K562 (cell line): ENCODE data around the gene JAG2. TPM values are rescaled to one million over a fixed set of nuclear protein-coding genes. Genes with fewer than 3 reads are reported as not detected.

ENCODE experiments used
- ATAC-seq: fragments of 200-7000 bp; cut with Tn5 transposase; 3 replicates; pipeline ENCODE4 v1.9.1; 2020; ENCODE audit warnings: moderate library complexity
- BruUV-seq: library from RNA; stranded (reverse); fragments of 400-500 nt; replicated peaks from 2 replicates; lab custom pipeline; 2021; lab: Mats Ljungman, UMichigan
- CTCF ChIA-PET: fragments of 300-600 bp; formaldehyde crosslinking; extraction: SDS; loops from one replicate; lab custom pipeline; 2021; ENCODE audit warnings: low intra/inter-chr PET ratio; lab: Yijun Ruan, JAX
- POLR2A ChIA-PET: fragments of 300-600, 350-650 bp; sonication (Branson Sonifier 250); formaldehyde crosslinking; extraction: SDS; loops from one replicate; lab custom pipeline; 2021; ENCODE audit warnings: antibody characterized with exemption, inconsistent platforms; lab: Yijun Ruan, JAX
- DNase-seq, 4 experiments: peaks; one replicate each; pipeline versions ENCODE4 v3.0.0 to v3.0.0-alpha.2; 2011 to 2018; ENCODE audit warnings: low spot score in 3 of 4, mixed read lengths in 3 of 4; ENCODE audit errors: extremely low read depth in 1 of 4
- FAIRE-seq: peaks from 2 replicates; lab custom pipeline; 2011; peaks lifted over from hg19 to GRCh38; lab: Jason Lieb, UNC
- H2AFZ ChIP-seq: 2 replicates; pipeline ENCODE4 v1.6.0; 2011; ENCODE audit warnings: low read depth, low read length, control low read depth, inconsistent platforms
- H3K27ac ChIP-seq: fragments of 200-600 bp; 3 replicates; pipeline ENCODE4 v1.8.0; 2011; ENCODE audit warnings: low read depth, mild to moderate bottlenecking, control low read depth, inconsistent platforms, low read length, moderate library complexity, mixed read lengths; ENCODE audit errors: extremely low read depth
- H3K27me3 ChIP-seq, 2 experiments: fragments of 300-600 bp in 1 of 2; 2 replicates in 1 of 2; 3 replicates in 1 of 2; pipeline versions ENCODE4 v1.6.0 to v1.8.0; 2011; ENCODE audit warnings: inconsistent platforms in 2 of 2, low read length in 2 of 2, mild to moderate bottlenecking in 1 of 2, mixed read lengths in 1 of 2, moderate library complexity in 1 of 2; ENCODE audit not compliant: control insufficient read depth in 2 of 2, insufficient read depth in 2 of 2
- H3K36me3 ChIP-seq: fragments of 300-600 bp; 3 replicates; pipeline ENCODE4 v1.8.0; 2011; ENCODE audit warnings: mild to moderate bottlenecking, low read length, inconsistent platforms; ENCODE audit not compliant: control insufficient read depth, insufficient read depth
- H3K4me1 ChIP-seq, 2 experiments: fragments of 200-600 bp in 1 of 2; replicated peaks in 1 of 2; 2 replicates in 1 of 2; 3 replicates in 1 of 2; pipeline versions ENCODE4 v1.5.1 to v1.8.0; 2011; ENCODE audit warnings: inconsistent platforms in 2 of 2, low read length in 2 of 2, mild to moderate bottlenecking in 1 of 2, mixed read lengths in 1 of 2, moderate library complexity in 1 of 2; ENCODE audit not compliant: control insufficient read depth in 2 of 2, insufficient read depth in 2 of 2
- H3K4me2 ChIP-seq: 2 replicates; pipeline ENCODE4 v1.6.1; 2011; ENCODE audit warnings: low read length, control low read depth, inconsistent platforms, mixed read lengths; ENCODE audit not compliant: insufficient read depth
- H3K4me3 ChIP-seq: fragments of 200-600 bp; sonication (generic), shearing (Covaris generic); 2 replicates; pipeline ENCODE4 v1.5.1; 2016; ENCODE audit warnings: control low read depth, inconsistent platforms
- H3K79me2 ChIP-seq: fragments of 200-600 bp; 3 replicates; pipeline ENCODE4 v1.8.0; 2011; ENCODE audit warnings: low read length, inconsistent platforms; ENCODE audit not compliant: control insufficient read depth, insufficient read depth
- H3K9ac ChIP-seq, 2 experiments: 2 replicates each; pipeline versions ENCODE4 v1.6.0 to v1.6.1; 2011; ENCODE audit warnings: low read depth in 2 of 2, low read length in 2 of 2, control low read depth in 1 of 2, inconsistent platforms in 1 of 2, mild to moderate bottlenecking in 1 of 2, mixed read lengths in 1 of 2; ENCODE audit not compliant: insufficient read depth in 1 of 2
- H3K9me1 ChIP-seq: one replicate; pipeline ENCODE4 v1.6.0; 2011; ENCODE audit warnings: inconsistent platforms, mild to moderate bottlenecking, low read length, moderate library complexity; ENCODE audit not compliant: control insufficient read depth, insufficient read depth
- H3K9me3 ChIP-seq: replicated peaks from 2 replicates; pipeline ENCODE4 v1.5.1; 2011; ENCODE audit warnings: low read depth, low read length, inconsistent platforms; ENCODE audit not compliant: control insufficient read depth, insufficient read depth
- H4K20me1 ChIP-seq: replicated peaks from 2 replicates; pipeline ENCODE4 v1.6.1; 2011; ENCODE audit warnings: low read length, inconsistent platforms, mixed read lengths; ENCODE audit not compliant: control insufficient read depth, insufficient read depth
- ESRRB ChIP-seq: fragments of 250-450 bp; sonication (Bioruptor Pico); IDR thresholded peaks from 2 replicates; pipeline ENCODE4 v1.5.0; 2020; ENCODE audit warnings: mild to moderate bottlenecking, moderate library complexity, borderline replicate concordance
- HOXB6 ChIP-seq: fragments of 250-450 bp; sonication (Bioruptor Pico); IDR thresholded peaks from 2 replicates; pipeline ENCODE4 v1.5.1; 2022; ENCODE audit warnings: mild to moderate bottlenecking, borderline replicate concordance
- LARP7 ChIP-seq: fragments of 450-650 bp; IDR thresholded peaks from 2 replicates; pipeline ENCODE4 v1.6.1; 2016
- PTTG1 ChIP-seq: fragments of 450-650 bp; IDR thresholded peaks from 2 replicates; pipeline ENCODE4 v1.6.1; 2016; ENCODE audit warnings: low read depth, mild to moderate bottlenecking, missing genetic modification characterization, missing compliant biosample characterization
- SRF ChIP-seq, 2 experiments: fragments of 250-450, 450-650 bp in 1 of 2; sonication (Bioruptor Pico) in 1 of 2; sonication (generic) in 1 of 2; formaldehyde crosslinking; IDR thresholded peaks; 2 replicates each; pipeline versions ENCODE4 v1.5.0 to v1.5.1; 2020 to 2022; ENCODE audit warnings: mild to moderate bottlenecking in 1 of 2, missing genetic modification reagents in 1 of 2
- ZBTB34 ChIP-seq: fragments of 250-450 bp; sonication (Bioruptor Pico); IDR thresholded peaks from 2 replicates; pipeline ENCODE4 v1.8.0; 2021; ENCODE audit warnings: mild to moderate bottlenecking, moderate library complexity
- ZBTB7A ChIP-seq: IDR thresholded peaks from 2 replicates; pipeline ENCODE4 v1.6.1; 2011; ENCODE audit warnings: low read depth, mild to moderate bottlenecking, low read length, moderate library complexity, borderline replicate concordance; ENCODE audit not compliant: control insufficient read depth
- ZNF740 ChIP-seq, 3 experiments: fragments of 200-800 bp in 1 of 3; sonication (Bioruptor generic) in 1 of 3; sonication (generic) in 1 of 3; formaldehyde crosslinking in 1 of 3; IDR thresholded peaks; 2 replicates each; pipeline versions ENCODE4 v1.6.1 to v1.8.0; 2016 to 2022; ENCODE audit warnings: mild to moderate bottlenecking in 2 of 3, missing compliant biosample characterization in 2 of 3, missing genetic modification characterization in 2 of 3, missing genetic modification reagents in 1 of 3
- WGBS: fragments of 100-300 bp; shearing (Covaris generic); methylation state at CpG from one replicate; pipeline ENCODE4 v1.1.6; 2016; ENCODE audit warnings: low coverage, mixed read lengths; ENCODE audit not compliant: insufficient coverage; ENCODE audit errors: missing lambda C conversion rate; 5-methylcytosine and 5-hydroxymethylcytosine counted together
- in situ Hi-C: fragments of 300-500 bp; cut with MboI; formaldehyde crosslinking; loops from 4 replicates; pipeline ENCODE4 v1.15.0; 2018; ENCODE audit warnings: inconsistent platforms, mixed read lengths
- intact Hi-C: fragments of 100-400 bp; cut with micrococcal nuclease; formaldehyde crosslinking; loops from 2 replicates; pipeline ENCODE4 v1.14.2; 2022
- polyA plus RNA-seq, 8 experiments: library from polyadenylated mRNA; depleted of rRNA in 4 of 8; stranded (reverse) in 5 of 8; unstranded in 3 of 8; fragments of >200 nt; fragmentation: Nextera tagmentation in 2 of 8; fragmentation: Illumina TruSeq in 1 of 8; extraction: Ambion mirVana in 2 of 8; extraction: Trizol in 1 of 8; gene quantifications; 2 replicates each; pipeline versions ENCODE4 v1.2.1 to v1.2.3, GENCODE V29; 2011 to 2014; ENCODE audit warnings: inconsistent platforms in 1 of 8, missing spikeins in 1 of 8
- total RNA-seq, 7 experiments: library from RNA; depleted of rRNA in 6 of 7; stranded (reverse); fragments of >200 nt in 6 of 7; fragmentation: Illumina TruSeq in 2 of 7; extraction: Trizol in 2 of 7; gene quantifications; 2 replicates each; pipeline versions ENCODE4 v1.2.1 to v1.2.3, GENCODE V29; 2011 to 2021; ENCODE audit warnings: low replicate concordance in 1 of 7

Gene JAG2
- total and polyA plus RNA-seq, 9 of the 15 experiments (the other 6 are each of a cell fraction or from before 2014, with no cell fraction given) = 0.25 to 48.4 (median 8.6) TPM

GRCh38 chr14:105093038-105093430, 75.5 kb downstream of the JAG2 start (continued):
- TF ChIP-seq ZNF740 (CRISPR knock-in tag; IDR thresholded peaks at IDR 0.05) (0 out of 2 replicates have a peak, but pooled peaks have one; percentile 44), ZNF740 (tag; IDR thresholded peaks at IDR 0.05) (no peak), ZBTB7A (peak; percentile 42; the same call in 1 of the 2 replicates), ESRRB (CRISPR knock-in tag) (no peak), PTTG1 (tag) (no peak), HOXB6 (no peak), SRF (CRISPR knock-in tag; IDR thresholded peaks at IDR 0.05) (no peak)

GRCh38 chr14:105092171-105093037, 76.2 kb downstream of the JAG2 start:
- H3K4me3 ChIP-seq = 0 out of 2 replicates have a peak overlapping the region, but pooled peaks have one; percentile 43
- no peak overlapping the region for H3K4me2 ChIP-seq
- H3K27me3 ChIP-seq = peaks cover 10 to 32% of the 10 kb centered on the region in 2 experiments; a peak in 4 of 5 replicates
- TF ChIP-seq ZBTB34 (CRISPR knock-in tag) (no peak), LARP7 (no peak)
- no peak overlapping the region for H3K27ac ChIP-seq
- intact Hi-C loops (loop anchor here (5.0 kb wide), 2 partner anchors 90 to 435 kb away; partner anchors contain the start of genes NUDT14 and TMEM121), in situ Hi-C loops (loop anchor here (10.0 kb wide), 2 partner anchors 192 to 262 kb away; no protein-coding TSS in a partner anchor)
- H3K4me1 ChIP-seq = peaks cover 3 to 66% of the 10 kb centered on the region in 2 experiments; a peak in 2 of 5 replicates
- no peaks in the 10 kb centered on the region for H4K20me1 ChIP-seq
- peaks cover 5% of the 10 kb centered on the region for H3K9me1 ChIP-seq
- WGBS = 40% methylated on average over 15 of the region's 25 CpGs
- ChIA-PET CTCF (no interaction called here), POLR2A (interaction anchor here (0.6 kb wide), 1 partner anchor 47 kb away, joined by 3 read pairs; no protein-coding TSS in a partner anchor)
- H3K36me3 ChIP-seq = no peaks in the 10 kb centered on the region
- DNase-seq = no peak
- H3K79me2 ChIP-seq = no peaks in the 10 kb centered on the region
- ATAC-seq = no peak
- no peak for FAIRE-seq
- no TSS peak for BruUV-seq
- H2AFZ ChIP-seq = 0 out of 2 replicates have a peak overlapping the region, but pooled peaks have one; percentile 51
- H3K9me3 ChIP-seq = no peaks in the 10 kb centered on the region
- H3K9ac ChIP-seq = peak overlapping the region in 1 of 2 experiments; percentile 61; a peak in 1 of 4 replicates
